Measurements from ENCODE around the gene ALKBH4.

Gene ALKBH4

DNA sequence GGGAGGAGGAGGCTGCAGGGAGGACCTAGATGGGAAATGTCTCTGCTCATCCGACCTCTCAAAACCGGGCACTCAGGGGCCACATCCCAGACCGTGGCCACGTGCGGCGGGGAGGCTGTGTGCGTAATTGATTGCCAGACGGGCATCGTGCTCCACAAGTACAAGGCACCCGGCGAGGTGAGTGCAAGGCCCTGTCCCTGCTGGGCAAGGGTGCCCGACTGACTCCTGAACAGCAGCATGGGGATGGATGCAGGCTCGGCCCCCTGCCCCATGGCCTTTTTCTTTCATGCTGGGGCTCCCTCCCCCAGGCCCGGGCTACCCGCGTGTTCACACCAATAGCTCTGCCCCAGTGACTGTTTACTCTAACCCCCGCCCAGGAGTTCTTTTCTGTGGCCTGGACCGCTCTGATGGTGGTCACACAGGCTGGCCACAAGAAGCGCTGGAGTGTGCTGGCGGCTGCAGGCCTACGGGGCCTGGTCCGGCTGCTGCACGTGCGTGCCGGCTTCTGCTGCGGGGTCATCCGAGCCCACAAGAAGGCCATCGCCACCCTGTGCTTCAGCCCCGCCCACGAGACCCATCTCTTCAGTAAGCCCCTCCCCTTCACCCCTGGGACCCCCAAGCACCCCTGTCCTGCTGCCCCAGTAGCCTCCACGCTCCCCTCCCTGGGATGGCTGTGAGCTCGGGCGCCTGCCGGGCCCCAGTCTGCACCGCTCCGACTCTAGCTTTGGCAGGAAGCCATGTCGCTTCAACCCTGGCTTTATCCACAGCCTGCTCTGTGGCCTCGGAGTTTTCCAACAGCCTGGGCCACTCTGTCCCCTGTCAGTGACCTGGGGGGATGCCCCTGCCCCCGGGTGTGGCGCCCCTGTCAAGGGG lies 4.1 kb upstream of the ALKBH4 start:
- H3K27me3 Mint-ChIP-seq (ENCODE audit: low read depth, poor library complexity) = peaks cover 3% of the 10 kb centered on the region
- H3K4me1 Mint-ChIP-seq = peaks cover 28% of the 10 kb centered on the region
- TF ChIP-seq, protein P1, sequence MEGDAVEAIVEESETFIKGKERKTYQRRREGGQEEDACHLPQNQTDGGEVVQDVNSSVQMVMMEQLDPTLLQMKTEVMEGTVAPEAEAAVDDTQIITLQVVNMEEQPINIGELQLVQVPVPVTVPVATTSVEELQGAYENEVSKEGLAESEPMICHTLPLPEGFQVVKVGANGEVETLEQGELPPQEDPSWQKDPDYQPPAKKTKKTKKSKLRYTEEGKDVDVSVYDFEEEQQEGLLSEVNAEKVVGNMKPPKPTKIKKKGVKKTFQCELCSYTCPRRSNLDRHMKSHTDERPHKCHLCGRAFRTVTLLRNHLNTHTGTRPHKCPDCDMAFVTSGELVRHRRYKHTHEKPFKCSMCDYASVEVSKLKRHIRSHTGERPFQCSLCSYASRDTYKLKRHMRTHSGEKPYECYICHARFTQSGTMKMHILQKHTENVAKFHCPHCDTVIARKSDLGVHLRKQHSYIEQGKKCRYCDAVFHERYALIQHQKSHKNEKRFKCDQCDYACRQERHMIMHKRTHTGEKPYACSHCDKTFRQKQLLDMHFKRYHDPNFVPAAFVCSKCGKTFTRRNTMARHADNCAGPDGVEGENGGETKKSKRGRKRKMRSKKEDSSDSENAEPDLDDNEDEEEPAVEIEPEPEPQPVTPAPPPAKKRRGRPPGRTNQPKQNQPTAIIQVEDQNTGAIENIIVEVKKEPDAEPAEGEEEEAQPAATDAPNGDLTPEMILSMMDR (IDR thresholded peaks at IDR 0.05) = no peak
- H3K4me3 Mint-ChIP-seq = no peak overlapping the region
- H3K27ac Mint-ChIP-seq = no peak overlapping the region
- no peaks in the 10 kb centered on the region for H3K9me3 Mint-ChIP-seq
- peaks cover 5% of the 10 kb centered on the region for H3K36me3 Mint-ChIP-seq (ENCODE audit: low read depth)
- DNase-seq = no peak

DNA sequence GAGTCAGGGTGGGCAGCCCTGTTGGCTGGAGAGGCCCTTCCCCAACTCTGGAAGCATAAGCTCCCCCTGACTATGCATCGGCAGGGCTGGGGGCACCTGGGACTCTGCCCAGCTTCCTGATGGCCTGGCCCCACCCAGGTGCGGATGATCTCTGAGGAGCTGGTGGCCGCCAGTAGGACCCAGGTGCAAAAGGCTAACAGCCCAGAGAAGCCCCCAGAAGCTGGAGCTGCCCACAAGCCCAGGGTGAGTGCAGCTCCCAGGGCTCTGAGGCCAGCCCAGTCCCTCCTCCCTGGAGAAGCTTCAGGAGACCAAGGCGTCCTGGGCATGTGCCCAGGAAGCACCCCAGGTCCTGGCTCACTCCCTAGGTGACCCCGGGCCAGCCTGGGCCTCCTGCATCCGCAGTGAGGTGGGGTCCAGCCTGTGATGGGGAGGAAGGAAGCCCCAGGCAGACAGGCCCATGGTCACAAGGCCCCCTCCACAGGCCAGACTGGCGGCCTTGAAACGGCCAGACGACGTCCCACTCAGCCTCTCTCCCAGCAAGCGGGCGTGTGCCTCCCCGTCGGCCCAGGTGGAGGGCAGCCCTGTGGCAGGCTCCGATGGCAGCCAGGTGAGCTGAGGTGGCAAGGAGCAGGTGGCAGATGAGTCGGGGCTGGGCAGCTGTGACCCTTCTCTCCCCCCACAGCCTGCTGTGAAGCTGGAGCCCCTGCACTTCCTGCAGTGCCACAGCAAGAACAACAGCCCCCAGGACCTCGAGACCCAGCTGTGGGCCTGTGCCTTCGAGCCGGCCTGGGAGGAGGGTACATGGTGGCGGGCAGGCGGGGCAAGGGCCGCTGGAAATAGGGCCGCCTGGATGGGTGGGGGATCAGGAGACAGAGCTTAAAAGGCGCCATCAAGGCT lies 3.2 kb upstream of the ALKBH4 start:
- Mint-ChIP-seq H3K36me3 (ENCODE audit: low read depth) (peaks cover 5% of the 10 kb centered on the region), H3K4me3 (no peak overlapping the region), H3K27ac (no peak overlapping the region), H3K9me3 (no peaks in the 10 kb centered on the region), H3K4me1 (peaks cover 31% of the 10 kb centered on the region), H3K27me3 (ENCODE audit: low read depth, poor library complexity) (peaks cover 3% of the 10 kb centered on the region)
- TF ChIP-seq, protein P1 (IDR thresholded peaks at IDR 0.05) = no peak
- no peak for DNase-seq

GRCh38 chr7:102466097-102466496 lies 1.4 kb upstream of the ALKBH4 start:
- TF ChIP-seq, protein P1 (IDR thresholded peaks at IDR 0.05) = no peak
- Mint-ChIP-seq H3K9me3 (no peaks in the 10 kb centered on the region), H3K27ac (no peak overlapping the region), H3K27me3 (ENCODE audit: low read depth, poor library complexity) (peaks cover 3% of the 10 kb centered on the region), H3K4me1 (peaks cover 31% of the 10 kb centered on the region), H3K36me3 (ENCODE audit: low read depth) (peaks cover 17% of the 10 kb centered on the region), H3K4me3 (peak overlapping the region; percentile 97)
- no peak for DNase-seq

DNA sequence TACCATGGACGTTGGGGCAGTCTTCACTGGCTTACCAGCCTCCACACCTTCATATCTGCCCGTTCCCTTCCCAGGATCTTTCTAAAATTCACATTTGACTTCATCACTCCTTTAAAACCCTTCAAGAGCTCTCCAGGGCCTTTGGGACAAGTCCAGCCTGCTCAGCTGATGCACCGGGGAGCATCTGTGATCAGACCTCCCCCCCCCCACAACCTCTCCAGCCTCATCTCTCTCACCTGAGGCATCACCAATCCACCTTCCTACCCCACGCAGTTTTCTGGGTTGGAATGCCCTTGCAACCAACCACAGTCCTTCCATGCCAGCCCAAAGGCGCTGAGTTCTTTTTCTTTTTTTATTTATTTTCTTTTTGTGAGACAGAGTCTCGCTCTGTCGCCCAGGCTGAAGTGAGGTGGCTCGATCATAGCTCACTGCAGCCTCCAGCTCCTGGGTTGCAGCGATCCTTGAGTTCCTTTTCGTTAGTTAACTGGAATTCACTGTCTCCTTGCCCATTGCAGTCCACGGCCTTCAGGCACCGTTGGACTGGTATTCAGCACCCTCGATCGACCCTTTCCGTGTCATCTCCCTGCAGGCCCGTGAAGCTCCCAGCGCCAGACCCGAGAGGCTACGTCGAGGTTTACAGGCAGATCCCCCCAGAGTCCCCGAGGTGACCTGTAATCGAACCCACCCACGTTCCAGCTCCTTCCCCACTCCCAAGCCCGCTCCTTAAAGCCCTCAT lies 654 bp downstream of the ALKBH4 start:
- TF ChIP-seq, protein P1 (IDR thresholded peaks at IDR 0.05) = no peak
- Mint-ChIP-seq H3K27ac (peak overlapping the region; percentile 80), H3K36me3 (ENCODE audit: low read depth) (peaks cover 17% of the 10 kb centered on the region), H3K9me3 (no peaks in the 10 kb centered on the region), H3K27me3 (ENCODE audit: low read depth, poor library complexity) (peaks cover 3% of the 10 kb centered on the region), H3K4me3 (peak overlapping the region; percentile 97), H3K4me1 (peaks cover 31% of the 10 kb centered on the region)
- peak; percentile 35 for DNase-seq

DNA sequence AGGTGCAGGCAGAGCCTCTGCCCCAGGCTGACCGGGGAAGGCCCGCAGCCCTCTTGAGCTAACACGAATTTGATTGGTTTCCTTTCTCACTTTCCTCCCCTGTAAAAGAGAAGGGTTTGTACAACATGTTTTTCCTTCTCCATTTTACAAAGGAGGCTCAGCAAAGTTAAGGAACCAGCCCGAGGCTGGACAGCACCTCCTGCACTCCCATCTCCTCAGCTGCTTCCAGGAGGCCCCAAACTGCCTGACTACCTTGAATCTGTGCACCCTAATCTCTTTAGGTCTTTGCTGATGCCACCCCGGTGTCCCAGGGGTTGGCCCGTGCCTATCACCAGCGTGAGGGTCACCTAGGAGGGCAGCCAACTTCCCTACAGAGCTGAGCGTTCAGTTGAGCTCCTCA lies 4.2 kb downstream of the ALKBH4 start:
- peak overlapping the region; percentile 80 for H3K27ac Mint-ChIP-seq
- TF ChIP-seq, protein P1 (IDR thresholded peaks at IDR 0.05) = no peak
- DNase-seq = no peak
- H3K27me3 Mint-ChIP-seq (ENCODE audit: low read depth, poor library complexity) = peaks cover 3% of the 10 kb centered on the region
- no peak overlapping the region for H3K4me3 Mint-ChIP-seq
- no peaks in the 10 kb centered on the region for H3K9me3 Mint-ChIP-seq
- H3K4me1 Mint-ChIP-seq = peaks cover 20% of the 10 kb centered on the region
- H3K36me3 Mint-ChIP-seq (ENCODE audit: low read depth) = peaks cover 30% of the 10 kb centered on the region

Measured in nephron progenitor cell (in vitro differentiated cells).